Measurements from ENCODE around the gene MPI. TPM values are rescaled to one million over a fixed set of nuclear protein-coding genes. Genes with fewer than 3 reads are reported as not detected.
A peak's percentile ranks its signal among the peaks of the same experiment; 100 is the strongest.
"Not testable (repeated sequence)": the region's sequence is repeated elsewhere in the genome, so short reads cannot be mapped to it uniquely, and the experiment has no call there.

Gene MPI
- total RNA-seq, 1 donor from 2014 or later, result 43.8 TPM

GRCh38 chr15:74893627-74894026 lies 3.8 kb downstream of the MPI start:
- no peaks in the 10 kb centered on the region for H3K27me3 Mint-ChIP-seq (ENCODE audit: low read depth)
- H3K4me3 Mint-ChIP-seq, result peak overlapping the region; percentile 80
- H3K4me1 Mint-ChIP-seq, result peaks cover 22% of the 10 kb centered on the region
- H3K9me3 Mint-ChIP-seq, result no peaks in the 10 kb centered on the region
- no peak for TF ChIP-seq CTCF (conservative IDR thresholded peaks at IDR 0.05)
- no peak for DNase-seq (ENCODE audit: low read depth, low spot score)
- peaks cover 7% of the 10 kb centered on the region for H3K36me3 Mint-ChIP-seq (ENCODE audit: low read depth)
- no peak overlapping the region for H3K27ac Mint-ChIP-seq (ENCODE audit: unreplicated experiment)

GRCh38 chr15:74894383-74894782 lies 4.5 kb downstream of the MPI start:
- not testable (repeated sequence) for DNase-seq (ENCODE audit: low read depth, low spot score); H3K4me3 Mint-ChIP-seq; H3K27ac Mint-ChIP-seq (ENCODE audit: unreplicated experiment); H3K9me3 Mint-ChIP-seq; H3K36me3 Mint-ChIP-seq (ENCODE audit: low read depth); H3K27me3 Mint-ChIP-seq (ENCODE audit: low read depth)
- peaks cover 15% of the 10 kb centered on the region for H3K4me1 Mint-ChIP-seq

- Mint-ChIP-seq H3K9me3 (no peaks in the 10 kb centered on the region), H3K4me1 (peaks cover 2% of the 10 kb centered on the region), H3K4me3 (peak overlapping the region; percentile 41), H3K27ac (ENCODE audit: unreplicated experiment) (no peak overlapping the region), H3K27me3 (ENCODE audit: low read depth) (no peaks in the 10 kb centered on the region), H3K36me3 (ENCODE audit: low read depth) (peaks cover 12% of the 10 kb centered on the region)
- DNase-seq (ENCODE audit: low read depth, low spot score), result no peak
- TF ChIP-seq CTCF (conservative IDR thresholded peaks at IDR 0.05), result no peak
Observed at GRCh38 chr15:74895830-74896229, 6.0 kb downstream of the MPI start.

- H3K36me3 Mint-ChIP-seq (ENCODE audit: low read depth), result peaks cover 14% of the 10 kb centered on the region
Observed at GRCh38 chr15:74896316-74896715, 6.5 kb downstream of the MPI start.

GRCh38 chr15:74897300-74897701 lies 7.5 kb downstream of the MPI start:
- Mint-ChIP-seq H3K36me3 (ENCODE audit: low read depth) (peaks cover 16% of the 10 kb centered on the region), H3K9me3 (no peaks in the 10 kb centered on the region), H3K4me3 (no peak overlapping the region), H3K4me1 (peaks cover 9% of the 10 kb centered on the region), H3K27me3 (ENCODE audit: low read depth) (no peaks in the 10 kb centered on the region), H3K27ac (ENCODE audit: unreplicated experiment) (no peak overlapping the region)
- no peak for TF ChIP-seq CTCF (conservative IDR thresholded peaks at IDR 0.05)
- DNase-seq (ENCODE audit: low read depth, low spot score), result no peak

More at GRCh38 chr15:74896316-74896715, 6.5 kb downstream of the MPI start:
- Mint-ChIP-seq H3K4me3 (no peak overlapping the region), H3K27me3 (ENCODE audit: low read depth) (no peaks in the 10 kb centered on the region), H3K9me3 (no peaks in the 10 kb centered on the region), H3K27ac (ENCODE audit: unreplicated experiment) (peak overlapping the region; percentile 50), H3K4me1 (no peaks in the 10 kb centered on the region)
- no peak for TF ChIP-seq CTCF (conservative IDR thresholded peaks at IDR 0.05)
- DNase-seq (ENCODE audit: low read depth, low spot score), result no peak

- Mint-ChIP-seq H3K27ac (ENCODE audit: unreplicated experiment) (no peak overlapping the region), H3K27me3 (ENCODE audit: low read depth) (no peaks in the 10 kb centered on the region), H3K4me1 (peaks cover 30% of the 10 kb centered on the region), H3K9me3 (no peaks in the 10 kb centered on the region), H3K36me3 (ENCODE audit: low read depth) (peaks cover 24% of the 10 kb centered on the region), H3K4me3 (peak overlapping the region; percentile 80)
- TF ChIP-seq CTCF (conservative IDR thresholded peaks at IDR 0.05), result peak; percentile 97
- peak; percentile 59 for DNase-seq (ENCODE audit: low read depth, low spot score)
Observed at GRCh38 chr15:74901612-74902063, 11.8 kb downstream of the MPI start.
